Measurements from ENCODE around the gene STXBP6.

STXBP6 gene

GRCh38 chr14:25050269-25051150, 563 bp upstream of the STXBP6 start:
- peak in 1 of 2 donors; percentile 35 for DNase-seq

GRCh38 chr14:25049093-25049567, 817 bp downstream of the STXBP6 start:
- no peak for DNase-seq

GRCh38 chr14:25048170-25049016, 1.6 kb downstream of the STXBP6 start:
- peak in 1 of 2 donors; percentile 61 for DNase-seq

GRCh38 chr14:25046301-25046943, 3.5 kb downstream of the STXBP6 start:
- no peak for DNase-seq

GRCh38 chr14:25044106-25044698, 5.7 kb downstream of the STXBP6 start:
- no peak for DNase-seq

- peak; percentile 55 to 90 for DNase-seq
Observed at GRCh38 chr14:25042362-25043299, 7.3 kb downstream of the STXBP6 start.

- DNase-seq = no peak
Observed at GRCh38 chr14:25041898-25042297, 8.0 kb downstream of the STXBP6 start.

- no peak for DNase-seq
Observed at GRCh38 chr14:25041484-25041883, 8.5 kb downstream of the STXBP6 start.

- DNase-seq = no peak
Observed at GRCh38 chr14:25039933-25040332, 10.0 kb downstream of the STXBP6 start.

- DNase-seq = no peak
Observed at GRCh38 chr14:25038044-25038668, 11.8 kb downstream of the STXBP6 start.

GRCh38 chr14:25037032-25037431, 12.9 kb downstream of the STXBP6 start:
- DNase-seq = no peak

- DNase-seq = no peak
Observed at GRCh38 chr14:25034803-25035681, 14.9 kb downstream of the STXBP6 start.

- no peak for DNase-seq
Observed at GRCh38 chr14:25033358-25033757, 16.6 kb downstream of the STXBP6 start.

GRCh38 chr14:25032092-25032784, 17.7 kb downstream of the STXBP6 start:
- DNase-seq = no peak

- no peak for DNase-seq
Observed at GRCh38 chr14:25026476-25027137, 23.3 kb downstream of the STXBP6 start.

GRCh38 chr14:25019892-25020291, 30.1 kb downstream of the STXBP6 start:
- DNase-seq = no peak

- no peak for DNase-seq
Observed at GRCh38 chr14:25017562-25017961, 32.4 kb downstream of the STXBP6 start.

- DNase-seq = no peak
Observed at GRCh38 chr14:25015761-25016160, 34.2 kb downstream of the STXBP6 start.

- DNase-seq = no peak
Observed at GRCh38 chr14:25014440-25014839, 35.5 kb downstream of the STXBP6 start.
